Stomach (tissue), 9 donors: ENCODE results near the gene TAS1R1. TPM values are rescaled to one million over a fixed set of nuclear protein-coding genes. Genes with fewer than 3 reads are reported as not detected.

Source experiments
- DNase-seq, 2 donors: peaks; one replicate each; pipeline versions ENCODE4 v3.0.0 to v3.0.0-alpha.2; 2013 to 2019
- H3K27ac ChIP-seq, 5 donors: fragments of 200-600 bp in 4 of 5; sonication (generic) in 4 of 5; one replicate each; pipeline ENCODE4 v1.5.1; 2013 to 2019; ENCODE audit warnings: mild to moderate bottlenecking in 1 of 5, moderate library complexity in 1 of 5
- H3K27me3 ChIP-seq, 3 donors: fragments of 200-600 bp; sonication (generic); one replicate each; pipeline ENCODE4 v1.5.1; 2017 to 2019; ENCODE audit warnings: mixed run types in 1 of 3
- H3K36me3 ChIP-seq, 4 donors: fragments of 200-600 bp; sonication (generic); 1 replicate in 3 of 4; 2 replicates in 1 of 4; pipeline ENCODE4 v1.5.1; 2016 to 2019
- H3K4me1 ChIP-seq, 4 donors: fragments of 200-600 bp; sonication (generic); one replicate each; pipeline ENCODE4 v1.5.1; 2016 to 2019
- H3K4me3 ChIP-seq, 4 donors: fragments of 200-600 bp; sonication (generic) in 3 of 4; one replicate each; pipeline ENCODE4 v1.5.1; 2016 to 2019; ENCODE audit warnings: mild to moderate bottlenecking in 1 of 4
- H3K9me3 ChIP-seq, 4 donors: fragments of 200-600 bp; sonication (generic); one replicate each; pipeline ENCODE4 v1.5.1; 2016 to 2019
- CTCF ChIP-seq, 7 experiments: fragments of 450-650 bp in 4 of 7; fragments of 200-600 bp in 3 of 7; sonication (generic) in 3 of 7; IDR thresholded peaks; one replicate each; pipeline ENCODE4 v1.5.1; 2016 to 2019; ENCODE audit warnings: antibody characterized with exemption in 7 of 7, control low read depth in 2 of 7, mild to moderate bottlenecking in 1 of 7
- EP300 ChIP-seq: sonication (generic); formaldehyde crosslinking; IDR thresholded peaks from one replicate; pipeline ENCODE4 v1.6.1; 2017; ENCODE audit warnings: antibody characterized with exemption
- POLR2A ChIP-seq, 4 donors: fragments of 450-650 bp; IDR thresholded peaks; one replicate each; pipeline ENCODE4 v1.6.1; 2016; ENCODE audit warnings: antibody characterized with exemption in 4 of 4, control low read depth in 2 of 4, mild to moderate bottlenecking in 1 of 4, moderate library complexity in 1 of 4
- POLR2AphosphoS5 ChIP-seq, 3 donors: sonication (generic); formaldehyde crosslinking; IDR thresholded peaks; one replicate each; pipeline ENCODE4 v1.6.1; 2016; ENCODE audit warnings: antibody characterized with exemption in 3 of 3
- WGBS, 5 donors: extraction: QIAGEN DNeasy Blood & Tissue Kit in 3 of 5; methylation state at CpG; one replicate each; pipeline versions ENCODE4 v1.1.5 to v1.1.7; 2013 to 2018; 5-methylcytosine and 5-hydroxymethylcytosine counted together
- intact Hi-C: fragments of 100-400 bp; cut with DNase I; formaldehyde crosslinking; loops from one replicate; pipeline ENCODE4 v1.15.1; 2023; ENCODE audit warnings: low total_unique reads
- polyA plus RNA-seq, 3 donors: library from polyadenylated mRNA; stranded (reverse); fragments of 200-250 nt; gene quantifications; one replicate each; pipeline ENCODE4 v1.2.3, GENCODE V29; 2013
- total RNA-seq, 5 donors: library from RNA; depleted of rRNA; stranded (reverse); fragments of >200 nt; gene quantifications; one replicate each; pipeline versions ENCODE4 v1.1.0 to v1.2.3, GENCODE V29; 2014 to 2016
- donor health status: healthy with polysubstance abuse.
- donor health status: Bipolar disorder and iron deficiency.
- donor health status: healthy.

Gene TAS1R1
- total and polyA plus RNA-seq, 8 donors: 0.08 to 0.12 TPM; not detected in 6

DNA sequence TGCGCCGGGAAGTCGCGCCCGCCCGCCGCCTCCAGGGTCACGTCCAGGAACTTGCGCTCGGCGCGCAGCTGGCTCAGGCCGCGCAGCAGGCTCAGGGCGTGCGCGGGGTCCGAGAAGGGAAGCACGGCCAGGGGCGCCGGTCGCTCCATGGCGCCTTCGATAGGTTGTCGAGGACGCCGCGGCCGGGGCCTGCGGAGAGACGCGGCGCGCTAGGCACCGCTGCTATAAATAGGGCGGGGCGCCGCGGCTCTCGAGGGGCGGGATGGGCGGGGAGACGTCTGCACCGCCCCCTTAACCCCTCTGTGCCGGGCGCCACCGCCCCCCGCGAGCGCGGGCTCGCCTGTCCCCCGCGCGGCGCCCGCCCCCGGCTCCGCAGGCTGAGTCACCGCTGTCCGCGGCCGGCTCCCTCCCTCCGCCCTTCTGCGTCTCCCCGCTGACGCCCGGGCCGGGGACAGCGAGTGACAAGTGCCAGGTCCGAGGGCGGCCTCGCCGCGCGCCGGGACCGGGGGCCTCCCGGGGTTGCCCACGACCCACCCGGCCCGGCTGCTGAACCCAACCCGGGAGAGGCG is 47.6 kb downstream of the TAS1R1 start, which contains the start of gene KLHL21:
Gene KLHL21 (minus strand): TSS at position 201 of the 569 bp plus-strand sequence. CDS start 52 bp downstream, at position 149.
- Histone ChIP-seq H3K27me3 (no peaks in the 10 kb centered on the region), H3K9me3 (no peaks in the 10 kb centered on the region), H3K27ac (peak within 1 kb of the TSS; percentile 98 to 100 (median 100)), H3K4me3 (peak within 1 kb of the TSS; percentile 77 to 98 (median 83)), H3K4me1 (peaks cover 53 to 59% (median 56%) of the 10 kb centered on the region in 4 donors), H3K36me3 (peaks cover 14 to 20% (median 16%) of the 10 kb centered on the region in 4 donors)
- 0 to 1% (median 0%) methylated on average over 6 to 84 of the region's 84 CpGs for WGBS, 5 donors
- intact Hi-C loops: no loop called here
- peak; percentile 89 to 96 for DNase-seq
- TF ChIP-seq EP300 (no peak), POLR2AphosphoS5 (IDR thresholded peaks at IDR 0.05) (peak; percentile 64 to 95 (median 92)), CTCF (IDR thresholded peaks at IDR 0.05) (no peak), POLR2A (IDR thresholded peaks at IDR 0.05) (peak in 1 of 4 donors; percentile 23)

- Histone ChIP-seq H3K9me3 (no peaks in the 10 kb centered on the region), H3K4me3 (peak overlapping the region; percentile 77 to 98 (median 83)), H3K36me3 (peaks cover 8 to 14% (median 10%) of the 10 kb centered on the region in 4 donors), H3K4me1 (peaks cover 47 to 53% (median 50%) of the 10 kb centered on the region in 4 donors), H3K27me3 (no peaks in the 10 kb centered on the region), H3K27ac (peak overlapping the region; percentile 98 to 100 (median 100))
- intact Hi-C loops: no loop called here
- peak; percentile 61 to 87 for DNase-seq
- no peak for TF ChIP-seq CTCF (IDR thresholded peaks at IDR 0.05)
- TF ChIP-seq EP300: no peak
- TF ChIP-seq POLR2AphosphoS5 (IDR thresholded peaks at IDR 0.05): peak in 2 of 3 donors; percentile 31 to 38
- TF ChIP-seq POLR2A (IDR thresholded peaks at IDR 0.05): peak in 1 of 4 donors; percentile 18
- 1 to 4% (median 1%) methylated on average over 23 to 36 of the region's 36 CpGs for WGBS, 5 donors
These were observed 48.3 kb downstream of the TAS1R1 start for GRCh38 chr1:6603238-6603914.

- H3K4me3 ChIP-seq: peak overlapping the region; percentile 77 to 98 (median 83)
- peak; percentile 84 to 86 for DNase-seq
- peaks cover 40 to 46% (median 44%) of the 10 kb centered on the region in 4 donors for H3K4me1 ChIP-seq
- intact Hi-C loops: no loop called here
- peaks cover 1 to 7% (median 3%) of the 10 kb centered on the region in 4 donors for H3K36me3 ChIP-seq
- H3K27me3 ChIP-seq: no peaks in the 10 kb centered on the region
- no peaks in the 10 kb centered on the region for H3K9me3 ChIP-seq
- TF ChIP-seq EP300: peak; percentile 2
- peak; percentile 78 to 82 (median 79) for TF ChIP-seq POLR2AphosphoS5 (IDR thresholded peaks at IDR 0.05)
- no peak for TF ChIP-seq CTCF (IDR thresholded peaks at IDR 0.05)
- WGBS, 5 donors: 14 to 29% (median 19%) methylated on average over 19 of the region's 19 CpGs
- peak overlapping the region; percentile 98 to 100 (median 100) for H3K27ac ChIP-seq
These were observed 48.9 kb downstream of the TAS1R1 start for GRCh38 chr1:6603915-6604558.
